ENCODE results near the gene PARD6A. TPM values are rescaled to one million over a fixed set of nuclear protein-coding genes. Genes with fewer than 3 reads are reported as not detected.

The PARD6A gene
- total and polyA plus RNA-seq, 2 of the 13 experiments (the other 11 are each of a cell fraction or from before 2014, with no cell fraction given), result 3.5 to 4.3 TPM

DNA sequence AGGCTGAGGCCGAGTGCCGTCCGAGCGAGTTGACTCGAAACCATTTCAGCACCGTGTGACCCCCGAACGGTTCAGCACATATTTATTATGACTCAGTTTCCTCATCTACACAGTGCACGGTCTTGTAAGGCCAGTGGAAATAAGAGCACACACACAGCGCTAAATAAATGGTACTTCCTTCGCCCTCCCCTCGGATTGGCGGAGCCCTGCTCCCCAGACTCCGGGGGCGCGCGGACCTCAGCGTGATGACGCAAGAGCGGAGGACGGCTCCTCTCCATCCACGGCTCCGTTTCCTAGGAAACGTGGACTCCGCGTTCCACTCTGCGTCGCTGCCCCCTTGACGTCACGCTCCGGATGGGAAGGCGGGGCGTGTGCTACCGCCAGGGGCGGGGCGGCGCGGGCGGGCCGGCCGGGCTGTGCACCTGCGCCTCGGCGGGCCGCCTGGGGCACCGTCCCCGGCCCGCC is at the start of gene PARD6A (continued):
- no peak for TF ChIP-seq HNRNPH1 (optimal IDR thresholded peaks at IDR 0.05; ENCODE audit: low read depth, low read length)
- no peak for TF ChIP-seq ATAD3A (CRISPR knock-in tag; IDR thresholded peaks at IDR 0.05)
- TF ChIP-seq ZBTB20 (CRISPR knock-in tag; IDR thresholded peaks at IDR 0.05; ENCODE audit: borderline replicate concordance, low read depth), result 0 out of 2 replicates have a peak, but pooled peaks have one; percentile 10
- no peak; the same call in 1 of the 2 replicates for TF ChIP-seq RELA (CRISPR knock-in tag; IDR thresholded peaks at IDR 0.05)
- no peak; the same call in 1 of the 2 replicates for TF ChIP-seq ZNF788 (CRISPR knock-in tag; IDR thresholded peaks at IDR 0.05; ENCODE audit: borderline replicate concordance)
- no peak for TF ChIP-seq AGO2 (optimal IDR thresholded peaks at IDR 0.05; ENCODE audit: low read depth, low read length)
- no peak for TF ChIP-seq TRIM24 (CRISPR knock-in tag; IDR thresholded peaks at IDR 0.05)
- TF ChIP-seq SALL2 (CRISPR knock-in tag; IDR thresholded peaks at IDR 0.05), result no peak
- no peak for TF ChIP-seq ZNF609 (CRISPR knock-in tag; IDR thresholded peaks at IDR 0.05; ENCODE audit: borderline replicate concordance)
- TF ChIP-seq SMARCE1 (IDR thresholded peaks at IDR 0.05; ENCODE audit: borderline replicate concordance), result no peak
- TF ChIP-seq, protein P1, sequence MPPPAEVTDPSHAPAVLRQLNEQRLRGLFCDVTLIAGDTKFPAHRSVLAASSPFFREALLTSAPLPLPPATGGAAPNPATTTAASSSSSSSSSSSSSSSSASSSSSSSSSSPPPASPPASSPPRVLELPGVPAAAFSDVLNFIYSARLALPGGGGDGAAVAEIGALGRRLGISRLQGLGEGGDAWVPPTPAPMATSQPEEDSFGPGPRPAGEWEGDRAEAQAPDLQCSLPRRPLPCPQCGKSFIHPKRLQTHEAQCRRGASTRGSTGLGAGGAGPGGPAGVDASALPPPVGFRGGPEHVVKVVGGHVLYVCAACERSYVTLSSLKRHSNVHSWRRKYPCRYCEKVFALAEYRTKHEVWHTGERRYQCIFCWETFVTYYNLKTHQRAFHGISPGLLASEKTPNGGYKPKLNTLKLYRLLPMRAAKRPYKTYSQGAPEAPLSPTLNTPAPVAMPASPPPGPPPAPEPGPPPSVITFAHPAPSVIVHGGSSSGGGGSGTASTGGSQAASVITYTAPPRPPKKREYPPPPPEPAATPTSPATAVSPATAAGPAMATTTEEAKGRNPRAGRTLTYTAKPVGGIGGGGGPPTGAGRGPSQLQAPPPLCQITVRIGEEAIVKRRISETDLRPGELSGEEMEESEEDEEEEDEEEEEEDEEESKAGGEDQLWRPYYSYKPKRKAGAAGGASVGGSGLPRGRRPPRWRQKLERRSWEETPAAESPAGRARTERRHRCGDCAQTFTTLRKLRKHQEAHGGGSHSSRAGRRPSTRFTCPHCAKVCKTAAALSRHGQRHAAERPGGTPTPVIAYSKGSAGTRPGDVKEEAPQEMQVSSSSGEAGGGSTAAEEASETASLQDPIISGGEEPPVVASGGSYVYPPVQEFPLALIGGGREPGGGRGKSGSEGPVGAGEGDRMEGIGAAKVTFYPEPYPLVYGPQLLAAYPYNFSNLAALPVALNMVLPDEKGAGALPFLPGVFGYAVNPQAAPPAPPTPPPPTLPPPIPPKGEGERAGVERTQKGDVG (CRISPR knock-in tag; IDR thresholded peaks at IDR 0.05; ENCODE audit: borderline replicate concordance), result no peak
- peak; percentile 56 for TF ChIP-seq TAF1 (CRISPR knock-in tag; IDR thresholded peaks at IDR 0.05)
- no peak for TF ChIP-seq ZZZ3 (CRISPR knock-in tag; IDR thresholded peaks at IDR 0.05; ENCODE audit: borderline replicate concordance)
- TF ChIP-seq CAMTA2 (CRISPR knock-in tag; IDR thresholded peaks at IDR 0.05; ENCODE audit: borderline replicate concordance), result no peak; the same call in 1 of the 2 replicates
- TF ChIP-seq PPARG (CRISPR knock-in tag; conservative IDR thresholded peaks at IDR 0.05), result no peak
- TF ChIP-seq RAD51 (IDR thresholded peaks at IDR 0.05; ENCODE audit: borderline replicate concordance), result no peak
- TF ChIP-seq NR2C2 (CRISPR knock-in tag; IDR thresholded peaks at IDR 0.05; ENCODE audit: borderline replicate concordance), result peak; percentile 64; the same call in 1 of the 2 replicates
- no peak for TF ChIP-seq ZNF260 (CRISPR knock-in tag; IDR thresholded peaks at IDR 0.05; ENCODE audit: borderline replicate concordance, low read depth)
- TF ChIP-seq DBP (CRISPR knock-in tag; IDR thresholded peaks at IDR 0.05; ENCODE audit: not compliant biosample characterization), result no peak
- no peak for TF ChIP-seq HIVEP1 (CRISPR knock-in tag; IDR thresholded peaks at IDR 0.05)
- no peak for TF ChIP-seq KLF12 (CRISPR knock-in tag; IDR thresholded peaks at IDR 0.05; ENCODE audit: borderline replicate concordance)
- TF ChIP-seq RFX5 (IDR thresholded peaks at IDR 0.05; ENCODE audit: low read depth, low read length), result peak; percentile 58

Measured in HepG2 (cell line).